ENCODE measurements around the gene FASTKD2.

GRCh38 chr2:206756816-206757215, 8.6 kb upstream of the FASTKD2 start:
- TF ChIP-seq CTCF (IDR thresholded peaks at IDR 0.05) (no peak), POLR2A (IDR thresholded peaks at IDR 0.05) (no peak)

All from heart left ventricle (tissue), 13 donors.